ENCODE results near the gene KLHL22.
"Not testable (repeated sequence)": the region's sequence is repeated elsewhere in the genome, so short reads cannot be mapped to it uniquely, and the experiment has no call there.

The KLHL22 gene

GRCh38 chr22:20487715-20488114 is 7.9 kb downstream of the KLHL22 start:
- H3K27ac ChIP-seq = no peak overlapping the region
- CTCF ChIA-PET = no interaction called here
- no peak for DNase-seq (ENCODE audit: low spot score)
- no peak for TF ChIP-seq CTCF (conservative IDR thresholded peaks at IDR 0.05; ENCODE audit: low read depth)
- POLR2A ChIA-PET (ENCODE audit: low non-redundant PET) = no interaction called here

- no peak overlapping the region for H3K27ac ChIP-seq
- POLR2A ChIA-PET (ENCODE audit: low non-redundant PET) = no interaction called here
- no peak for TF ChIP-seq CTCF (conservative IDR thresholded peaks at IDR 0.05; ENCODE audit: low read depth)
- CTCF ChIA-PET = interaction anchor here (0.7 kb wide), 1 partner anchor 12 kb away, joined by 11 read pairs; no protein-coding TSS in a partner anchor
- DNase-seq (ENCODE audit: low spot score) = no peak
Measured at GRCh38 chr22:20486229-20486628, 9.4 kb downstream of the KLHL22 start.

- H3K27ac ChIP-seq = peak overlapping the region; percentile 7; the same call in 1 of the 2 replicates
- DNase-seq (ENCODE audit: low spot score) = no peak
- POLR2A ChIA-PET (ENCODE audit: low non-redundant PET) = no interaction called here
- no peak for TF ChIP-seq CTCF (conservative IDR thresholded peaks at IDR 0.05; ENCODE audit: low read depth)
- CTCF ChIA-PET = no interaction called here
Measured at GRCh38 chr22:20484948-20485683, 10.5 kb downstream of the KLHL22 start.

- DNase-seq (ENCODE audit: low spot score) = no peak
- CTCF ChIA-PET = no interaction called here
- H3K27ac ChIP-seq = no peak overlapping the region
- POLR2A ChIA-PET (ENCODE audit: low non-redundant PET) = no interaction called here
- TF ChIP-seq CTCF (conservative IDR thresholded peaks at IDR 0.05; ENCODE audit: low read depth) = no peak
Measured at GRCh38 chr22:20483771-20484170, 11.8 kb downstream of the KLHL22 start.

GRCh38 chr22:20483143-20483506 is 12.5 kb downstream of the KLHL22 start:
- POLR2A ChIA-PET (ENCODE audit: low non-redundant PET); DNase-seq (ENCODE audit: low spot score); CTCF ChIA-PET; H3K27ac ChIP-seq: not testable (repeated sequence)

- no peak for DNase-seq (ENCODE audit: low spot score)
- no peak overlapping the region for H3K27ac ChIP-seq
- ChIA-PET POLR2A (ENCODE audit: low non-redundant PET) (no interaction called here), CTCF (no interaction called here)
- TF ChIP-seq CTCF (conservative IDR thresholded peaks at IDR 0.05; ENCODE audit: low read depth) = no peak
Measured at GRCh38 chr22:20479612-20480196, 15.9 kb downstream of the KLHL22 start.

GRCh38 chr22:20478059-20478458 is 17.5 kb downstream of the KLHL22 start:
- CTCF ChIA-PET; POLR2A ChIA-PET (ENCODE audit: low non-redundant PET): not testable (repeated sequence)

GRCh38 chr22:20475569-20475968 is 20.0 kb downstream of the KLHL22 start:
- H3K27ac ChIP-seq; POLR2A ChIA-PET (ENCODE audit: low non-redundant PET); CTCF ChIA-PET; DNase-seq (ENCODE audit: low spot score): not testable (repeated sequence)

More at GRCh38 chr22:20478059-20478458, 17.5 kb downstream of the KLHL22 start:
- H3K27ac ChIP-seq; DNase-seq (ENCODE audit: low spot score): not testable (repeated sequence)

All from RWPE1 (cell line).